Stimulated activated CD4-positive, alpha-beta T cell treated with anti-CD3 and anti-CD28 coated beads, Interleukin-4, amount 100 ng/mL, for 1 hour (primary cell): ENCODE results near the gene HNRNPM.
A peak's percentile ranks its signal among the peaks of the same experiment; 100 is the strongest.
"Not testable (repeated sequence)": the region's sequence is repeated elsewhere in the genome, so short reads cannot be mapped to it uniquely, and the experiment has no call there.

Source experiments
- DNase-seq: peaks from one replicate; pipeline ENCODE4 v3.0.0-alpha.2; 2020

The HNRNPM gene

GRCh38 chr19:8426283-8426682, 18.5 kb upstream of the HNRNPM start:
- no peak for DNase-seq

- DNase-seq: no peak
Measured at GRCh38 chr19:8429044-8429443, 15.7 kb upstream of the HNRNPM start.

- no peak for DNase-seq
Measured at GRCh38 chr19:8429826-8430225, 14.9 kb upstream of the HNRNPM start.

GRCh38 chr19:8430650-8431049, 14.1 kb upstream of the HNRNPM start:
- DNase-seq: no peak

- no peak for DNase-seq
Measured at GRCh38 chr19:8438236-8438635, 6.5 kb upstream of the HNRNPM start.

GRCh38 chr19:8441725-8442544, 2.8 kb upstream of the HNRNPM start:
- no peak for DNase-seq

GRCh38 chr19:8444140-8444676, 567 bp upstream of the HNRNPM start:
- not testable (repeated sequence) for DNase-seq

- DNase-seq: peak; percentile 48
Measured at GRCh38 chr19:8445488-8446001, 770 bp downstream of the HNRNPM start.

GRCh38 chr19:8446061-8446709, 1.4 kb downstream of the HNRNPM start:
- DNase-seq: no peak

- no peak for DNase-seq
Measured at GRCh38 chr19:8449830-8450229, 5.1 kb downstream of the HNRNPM start.

- no peak for DNase-seq
Measured at GRCh38 chr19:8451377-8451776, 6.6 kb downstream of the HNRNPM start.

GRCh38 chr19:8451885-8452284, 7.1 kb downstream of the HNRNPM start:
- no peak for DNase-seq

GRCh38 chr19:8452446-8453123, 7.8 kb downstream of the HNRNPM start:
- DNase-seq: no peak

GRCh38 chr19:8453616-8454015, 8.8 kb downstream of the HNRNPM start:
- no peak for DNase-seq

- DNase-seq: no peak
Measured at GRCh38 chr19:8454218-8454617, 9.4 kb downstream of the HNRNPM start.

GRCh38 chr19:8455018-8455417, 10.2 kb downstream of the HNRNPM start:
- DNase-seq: no peak

- DNase-seq: no peak
Measured at GRCh38 chr19:8456064-8456463, 11.3 kb downstream of the HNRNPM start.

GRCh38 chr19:8457209-8457608, 12.4 kb downstream of the HNRNPM start:
- no peak for DNase-seq

GRCh38 chr19:8457827-8458226, 13.1 kb downstream of the HNRNPM start:
- DNase-seq: no peak

- no peak for DNase-seq
Measured at GRCh38 chr19:8458380-8458779, 13.6 kb downstream of the HNRNPM start.

- no peak for DNase-seq
Measured at GRCh38 chr19:8459095-8459494, 14.3 kb downstream of the HNRNPM start.

GRCh38 chr19:8459520-8460270, 14.9 kb downstream of the HNRNPM start:
- DNase-seq: no peak
